Muscle layer of duodenum (tissue), 2 donors: Measurements from ENCODE around the gene HDAC3.

ENCODE experiments used
- H3K27ac ChIP-seq: one replicate; pipeline ENCODE4 v1.7.0; 2013; ENCODE audit warnings: mild to moderate bottlenecking, low read length
- H3K27me3 ChIP-seq: one replicate; pipeline ENCODE4 v1.7.0; 2013; ENCODE audit warnings: low read depth, mild to moderate bottlenecking, control low read depth, low read length
- H3K36me3 ChIP-seq, 2 donors: one replicate each; pipeline ENCODE4 v1.7.0; 2013; ENCODE audit warnings: low read length in 2 of 2, control low read depth in 1 of 2, mild to moderate bottlenecking in 1 of 2; ENCODE audit not compliant: insufficient read depth in 2 of 2, control insufficient read depth in 1 of 2
- H3K4me1 ChIP-seq, 2 donors: one replicate each; pipeline ENCODE4 v1.7.0; 2013; ENCODE audit warnings: low read length in 2 of 2, mild to moderate bottlenecking in 2 of 2, control low read depth in 1 of 2, moderate library complexity in 1 of 2; ENCODE audit not compliant: insufficient read depth in 2 of 2, control insufficient read depth in 1 of 2
- H3K4me3 ChIP-seq, 2 donors: one replicate each; pipeline ENCODE4 v1.7.0; 2013; ENCODE audit warnings: low read length in 2 of 2, low read depth in 1 of 2, mild to moderate bottlenecking in 1 of 2
- H3K9me3 ChIP-seq, 2 donors: one replicate each; pipeline ENCODE4 v1.7.0; 2013; ENCODE audit warnings: low read length in 2 of 2, control low read depth in 1 of 2, mild to moderate bottlenecking in 1 of 2; ENCODE audit not compliant: control insufficient read depth in 1 of 2
- donor health status: healthy.

HDAC3 gene

GRCh38 chr5:141672841-141673813 is 36.5 kb upstream of the HDAC3 start:
- H3K4me3 ChIP-seq: no peak overlapping the region
- H3K9me3 ChIP-seq: no peaks in the 10 kb centered on the region
- peaks cover 0 to 16% of the 10 kb centered on the region in 2 donors for H3K36me3 ChIP-seq
- H3K27ac ChIP-seq: no peak overlapping the region
- no peaks in the 10 kb centered on the region for H3K4me1 ChIP-seq
- no peaks in the 10 kb centered on the region for H3K27me3 ChIP-seq

GRCh38 chr5:141672071-141672840 is 35.6 kb upstream of the HDAC3 start:
- Histone ChIP-seq H3K27ac (no peak overlapping the region), H3K4me1 (no peaks in the 10 kb centered on the region), H3K36me3 (peaks cover 0 to 16% of the 10 kb centered on the region in 2 donors), H3K9me3 (no peaks in the 10 kb centered on the region), H3K27me3 (no peaks in the 10 kb centered on the region), H3K4me3 (no peak overlapping the region)

GRCh38 chr5:141669520-141669919 is 32.9 kb upstream of the HDAC3 start:
- no peaks in the 10 kb centered on the region for H3K27me3 ChIP-seq
- H3K36me3 ChIP-seq: peaks cover 0 to 16% of the 10 kb centered on the region in 2 donors
- H3K4me3 ChIP-seq: no peak overlapping the region
- H3K9me3 ChIP-seq: no peaks in the 10 kb centered on the region
- no peak overlapping the region for H3K27ac ChIP-seq
- no peaks in the 10 kb centered on the region for H3K4me1 ChIP-seq

GRCh38 chr5:141668601-141669265 is 32.1 kb upstream of the HDAC3 start:
- no peak overlapping the region for H3K4me3 ChIP-seq
- peaks cover 0 to 16% of the 10 kb centered on the region in 2 donors for H3K36me3 ChIP-seq
- H3K27ac ChIP-seq: no peak overlapping the region
- H3K27me3 ChIP-seq: no peaks in the 10 kb centered on the region
- H3K4me1 ChIP-seq: no peaks in the 10 kb centered on the region
- H3K9me3 ChIP-seq: no peaks in the 10 kb centered on the region

- Histone ChIP-seq H3K27ac (no peak overlapping the region), H3K4me3 (no peak overlapping the region), H3K36me3 (peaks cover 0 to 6% of the 10 kb centered on the region in 2 donors), H3K4me1 (no peaks in the 10 kb centered on the region), H3K9me3 (no peaks in the 10 kb centered on the region), H3K27me3 (no peaks in the 10 kb centered on the region)
These were observed 29.6 kb upstream of the HDAC3 start for GRCh38 chr5:141665995-141666940.

GRCh38 chr5:141664733-141665461 is 28.2 kb upstream of the HDAC3 start:
- H3K27me3 ChIP-seq: no peaks in the 10 kb centered on the region
- no peaks in the 10 kb centered on the region for H3K36me3 ChIP-seq
- H3K4me3 ChIP-seq: no peak overlapping the region
- no peaks in the 10 kb centered on the region for H3K4me1 ChIP-seq
- no peaks in the 10 kb centered on the region for H3K9me3 ChIP-seq
- no peak overlapping the region for H3K27ac ChIP-seq

- Histone ChIP-seq H3K27me3 (no peaks in the 10 kb centered on the region), H3K36me3 (no peaks in the 10 kb centered on the region), H3K4me3 (no peak overlapping the region), H3K27ac (no peak overlapping the region), H3K9me3 (no peaks in the 10 kb centered on the region), H3K4me1 (no peaks in the 10 kb centered on the region)
These were observed 26.9 kb upstream of the HDAC3 start for GRCh38 chr5:141663506-141663905.

- Histone ChIP-seq H3K4me3 (no peak overlapping the region), H3K27ac (no peak overlapping the region), H3K27me3 (no peaks in the 10 kb centered on the region), H3K36me3 (peaks cover 0 to 3% of the 10 kb centered on the region in 2 donors), H3K4me1 (no peaks in the 10 kb centered on the region), H3K9me3 (no peaks in the 10 kb centered on the region)
These were observed 25.4 kb upstream of the HDAC3 start for GRCh38 chr5:141662028-141662427.

- Histone ChIP-seq H3K4me1 (no peaks in the 10 kb centered on the region), H3K27me3 (no peaks in the 10 kb centered on the region), H3K9me3 (no peaks in the 10 kb centered on the region), H3K27ac (no peak overlapping the region), H3K36me3 (peaks cover 8 to 15% of the 10 kb centered on the region in 2 donors), H3K4me3 (no peak overlapping the region)
These were observed 21.4 kb upstream of the HDAC3 start for GRCh38 chr5:141657937-141658545.

- H3K4me1 ChIP-seq: no peaks in the 10 kb centered on the region
- no peak overlapping the region for H3K27ac ChIP-seq
- no peaks in the 10 kb centered on the region for H3K27me3 ChIP-seq
- H3K4me3 ChIP-seq: no peak overlapping the region
- peaks cover 8 to 15% of the 10 kb centered on the region in 2 donors for H3K36me3 ChIP-seq
- H3K9me3 ChIP-seq: no peaks in the 10 kb centered on the region
These were observed 20.8 kb upstream of the HDAC3 start for GRCh38 chr5:141657404-141657803.
